KMS-11 (cell line): ENCODE data around the gene DDX54.

Experiments
- H2AFZ ChIP-seq: fragments of 200-600 bp; sonication (generic); 2 replicates; pipeline ENCODE4 v1.6.1; 2016; ENCODE audit warnings: antibody characterized with exemption, mixed run types, low read depth
- H3K27ac ChIP-seq: fragments of 200-600 bp; sonication (generic); 2 replicates; pipeline ENCODE4 v1.6.1; 2016; ENCODE audit warnings: mild to moderate bottlenecking, mixed run types
- H3K27me3 ChIP-seq: fragments of 200-600 bp; sonication (generic); 2 replicates; pipeline ENCODE4 v1.6.1; 2017; ENCODE audit warnings: mild to moderate bottlenecking, low read depth, mixed run types, moderate library complexity; ENCODE audit not compliant: insufficient read depth
- H3K36me3 ChIP-seq: fragments of 200-600 bp; sonication (generic); 2 replicates; pipeline ENCODE4 v1.6.1; 2017; ENCODE audit warnings: mild to moderate bottlenecking, mixed run types; ENCODE audit not compliant: insufficient read depth
- H3K4me1 ChIP-seq: fragments of 200-600 bp; sonication (generic); 2 replicates; pipeline ENCODE4 v1.6.1; 2016; ENCODE audit warnings: mild to moderate bottlenecking, low read depth, mixed run types; ENCODE audit not compliant: poor library complexity, severe bottlenecking
- H3K4me2 ChIP-seq: fragments of 200-600 bp; sonication (generic); 2 replicates; pipeline ENCODE4 v1.7.0; 2016; ENCODE audit warnings: mild to moderate bottlenecking, mixed run types
- H3K4me3 ChIP-seq: fragments of 200-600 bp; sonication (generic); IDR thresholded peaks from 2 replicates; pipeline ENCODE4 v1.6.1; 2017; ENCODE audit warnings: low read depth, low read length, mixed read lengths; ENCODE audit not compliant: insufficient read depth
- H3K79me2 ChIP-seq: fragments of 200-600 bp; sonication (generic); 2 replicates; pipeline ENCODE4 v1.6.1; 2016; ENCODE audit warnings: low read depth, mixed run types; ENCODE audit not compliant: insufficient read depth
- H3K9ac ChIP-seq: fragments of 200-600 bp; sonication (generic); 2 replicates; pipeline ENCODE4 v1.6.1; 2016; ENCODE audit warnings: mild to moderate bottlenecking, mixed run types
- H4K20me1 ChIP-seq: fragments of 200-600 bp; sonication (generic); 2 replicates; pipeline ENCODE4 v1.6.1; 2016; ENCODE audit warnings: mild to moderate bottlenecking, mixed run types; ENCODE audit not compliant: insufficient read depth
- TF ChIP-seq, protein P1 (sequence below): fragments of 200-600 bp; sonication (generic); conservative IDR thresholded peaks from 2 replicates; pipeline ENCODE4 v1.6.1; 2017; ENCODE audit warnings: low read depth, mild to moderate bottlenecking, antibody characterized with exemption, low read length, moderate library complexity, mixed read lengths

Gene DDX54

GRCh38 chr12:113184098-113184899 is 979 bp downstream of the DDX54 start:
- Histone ChIP-seq H3K27me3 (no peaks in the 10 kb centered on the region), H3K4me1 (peaks cover 25% of the 10 kb centered on the region), H3K4me3 (no peak overlapping the region), H3K27ac (peak overlapping the region; percentile 95), H3K36me3 (no peaks in the 10 kb centered on the region), H2AFZ (peak overlapping the region; percentile 71), H3K9ac (peak overlapping the region; percentile 98; the same call in 1 of the 2 replicates), H3K4me2 (peak overlapping the region; percentile 63), H3K79me2 (peaks cover 30% of the 10 kb centered on the region), H4K20me1 (no peaks in the 10 kb centered on the region)
- TF ChIP-seq, protein P1, sequence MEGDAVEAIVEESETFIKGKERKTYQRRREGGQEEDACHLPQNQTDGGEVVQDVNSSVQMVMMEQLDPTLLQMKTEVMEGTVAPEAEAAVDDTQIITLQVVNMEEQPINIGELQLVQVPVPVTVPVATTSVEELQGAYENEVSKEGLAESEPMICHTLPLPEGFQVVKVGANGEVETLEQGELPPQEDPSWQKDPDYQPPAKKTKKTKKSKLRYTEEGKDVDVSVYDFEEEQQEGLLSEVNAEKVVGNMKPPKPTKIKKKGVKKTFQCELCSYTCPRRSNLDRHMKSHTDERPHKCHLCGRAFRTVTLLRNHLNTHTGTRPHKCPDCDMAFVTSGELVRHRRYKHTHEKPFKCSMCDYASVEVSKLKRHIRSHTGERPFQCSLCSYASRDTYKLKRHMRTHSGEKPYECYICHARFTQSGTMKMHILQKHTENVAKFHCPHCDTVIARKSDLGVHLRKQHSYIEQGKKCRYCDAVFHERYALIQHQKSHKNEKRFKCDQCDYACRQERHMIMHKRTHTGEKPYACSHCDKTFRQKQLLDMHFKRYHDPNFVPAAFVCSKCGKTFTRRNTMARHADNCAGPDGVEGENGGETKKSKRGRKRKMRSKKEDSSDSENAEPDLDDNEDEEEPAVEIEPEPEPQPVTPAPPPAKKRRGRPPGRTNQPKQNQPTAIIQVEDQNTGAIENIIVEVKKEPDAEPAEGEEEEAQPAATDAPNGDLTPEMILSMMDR = no peak

DNA sequence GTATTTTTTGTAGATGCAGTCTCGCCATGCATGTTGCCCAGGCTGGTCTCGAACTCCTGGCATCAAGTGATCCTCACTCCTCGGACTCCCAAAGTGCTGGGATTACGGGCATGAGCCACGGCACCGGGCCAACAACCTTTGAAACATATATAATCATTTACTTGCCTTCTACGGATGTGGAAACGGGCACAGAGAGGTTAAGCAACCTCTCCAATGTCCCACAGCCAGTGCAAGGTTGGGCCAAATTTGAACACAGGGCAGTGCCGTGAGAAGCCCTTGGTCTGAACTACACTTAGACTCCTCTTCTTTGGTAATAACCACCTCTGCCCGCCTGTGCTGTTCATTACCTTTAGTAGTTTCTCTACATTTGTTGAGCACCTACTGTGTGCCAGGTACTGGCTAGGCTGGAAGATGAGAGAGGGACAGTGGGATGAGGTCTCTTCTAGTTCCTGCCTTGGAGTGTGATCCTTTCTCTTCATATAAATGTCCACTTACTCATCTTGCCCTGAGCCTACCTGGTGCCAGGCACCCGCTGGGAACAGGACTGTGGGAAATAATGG is 2.2 kb downstream of the DDX54 start:
- H3K36me3 ChIP-seq = no peaks in the 10 kb centered on the region; the same call in 1 of the 2 replicates
- no peak overlapping the region for H3K9ac ChIP-seq

DNA sequence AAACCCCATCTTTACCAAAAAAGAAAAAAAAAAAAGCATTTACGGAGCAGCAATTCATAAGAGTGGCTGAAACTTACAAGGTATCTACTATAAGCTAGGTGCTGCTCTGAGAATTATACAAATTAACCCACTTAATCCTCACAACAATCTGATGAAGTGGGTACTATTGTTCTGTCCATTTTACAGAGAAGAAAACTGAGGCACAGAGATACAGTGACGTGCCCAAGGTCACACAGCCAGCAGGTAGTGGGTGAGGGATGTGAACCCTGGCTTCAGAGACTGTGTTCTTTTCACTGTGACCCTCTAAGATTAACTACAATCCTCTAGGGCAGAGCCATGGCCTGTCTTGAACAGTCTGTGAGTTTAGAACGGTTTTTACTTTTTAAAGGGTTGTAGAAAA is 3.3 kb downstream of the DDX54 start:
- Histone ChIP-seq H3K79me2 (peaks cover 30% of the 10 kb centered on the region), H3K4me2 (no peak overlapping the region), H2AFZ (no peak overlapping the region), H4K20me1 (no peaks in the 10 kb centered on the region), H3K9ac (no peak overlapping the region), H3K4me1 (peaks cover 16% of the 10 kb centered on the region), H3K36me3 (peaks cover 6% of the 10 kb centered on the region; the same call in 1 of the 2 replicates), H3K27ac (no peak overlapping the region), H3K4me3 (no peak overlapping the region), H3K27me3 (no peaks in the 10 kb centered on the region)
- TF ChIP-seq, protein P1 = no peak

More for the DNA sequence above, 2.2 kb downstream of the DDX54 start:
- Histone ChIP-seq H3K79me2 (peaks cover 30% of the 10 kb centered on the region), H3K27ac (no peak overlapping the region), H3K27me3 (no peaks in the 10 kb centered on the region), H3K4me3 (no peak overlapping the region), H4K20me1 (no peaks in the 10 kb centered on the region), H3K4me2 (no peak overlapping the region), H2AFZ (no peak overlapping the region), H3K4me1 (peaks cover 25% of the 10 kb centered on the region)
- TF ChIP-seq, protein P1 = no peak

DNA sequence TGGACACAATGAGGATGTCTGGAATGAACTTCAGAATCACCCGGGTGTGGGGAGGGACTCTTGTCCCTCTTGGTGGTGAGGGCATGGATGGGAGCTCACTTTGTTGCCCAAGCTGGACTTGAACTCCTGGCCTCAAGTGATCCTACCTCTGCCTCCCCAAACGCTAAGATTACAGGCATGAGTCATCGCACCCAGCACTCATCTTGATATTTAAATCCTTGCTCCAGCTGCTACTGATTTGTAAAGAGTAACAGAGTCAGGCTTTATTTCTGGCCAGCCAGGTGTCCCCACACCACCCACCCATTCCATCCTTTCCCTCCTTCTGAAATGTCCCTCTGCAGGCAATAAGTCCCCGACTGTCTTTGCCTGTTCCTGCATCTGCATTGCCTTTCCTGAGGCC is 4.9 kb downstream of the DDX54 start:
- TF ChIP-seq, protein P1 = no peak
- Histone ChIP-seq H3K79me2 (peaks cover 30% of the 10 kb centered on the region), H3K36me3 (peaks cover 6% of the 10 kb centered on the region; the same call in 1 of the 2 replicates)

More for the DNA sequence above, 4.9 kb downstream of the DDX54 start:
- no peaks in the 10 kb centered on the region for H3K27me3 ChIP-seq
- no peaks in the 10 kb centered on the region for H4K20me1 ChIP-seq
- H3K4me2 ChIP-seq = no peak overlapping the region
- peaks cover 8% of the 10 kb centered on the region for H3K4me1 ChIP-seq
- no peak overlapping the region for H3K27ac ChIP-seq
- H3K9ac ChIP-seq = no peak overlapping the region
- H3K4me3 ChIP-seq = no peak overlapping the region
- H2AFZ ChIP-seq = no peak overlapping the region
